NCI-H1694 treated with DMSO at 0.1 percent for 48 hours (cell line): ENCODE results near the gene NUMA1.

Source experiments
- DNase-seq: peaks from one replicate; lab custom pipeline; 2025; lab: John Stamatoyannopoulos, UW

Gene NUMA1

GRCh38 chr11:72080326-72081183, at the start of gene NUMA1, which contains the start of gene LRRC51:
NUMA1 (minus strand) TSS chr11:72080542; CDS start chr11:72035943, 44,599 bp downstream.
LRRC51 (plus strand) TSS chr11:72080850; CDS start chr11:72089084, 8,234 bp downstream.
- DNase-seq = peak; percentile 99

- DNase-seq = no peak
These were observed 49.0 kb upstream of the NUMA1 start for GRCh38 chr11:72129381-72129780.

GRCh38 chr11:72127923-72128322, 47.6 kb upstream of the NUMA1 start:
- DNase-seq = no peak

GRCh38 chr11:72125956-72126355, 45.6 kb upstream of the NUMA1 start:
- DNase-seq = no peak

GRCh38 chr11:72124046-72124445, 43.7 kb upstream of the NUMA1 start:
- DNase-seq = no peak

- DNase-seq = no peak
These were observed 42.8 kb upstream of the NUMA1 start for GRCh38 chr11:72123117-72123653.

- DNase-seq = no peak
These were observed 42.3 kb upstream of the NUMA1 start for GRCh38 chr11:72122607-72123006.

- DNase-seq = no peak
These were observed 40.6 kb upstream of the NUMA1 start for GRCh38 chr11:72120930-72121329.

- DNase-seq = no peak
These were observed 38.9 kb upstream of the NUMA1 start for GRCh38 chr11:72119198-72119597.

GRCh38 chr11:72116019-72116755, 35.8 kb upstream of the NUMA1 start:
- no peak for DNase-seq

- no peak for DNase-seq
These were observed 34.2 kb upstream of the NUMA1 start for GRCh38 chr11:72114570-72114969.

- no peak for DNase-seq
These were observed 32.9 kb upstream of the NUMA1 start for GRCh38 chr11:72112978-72113808.

GRCh38 chr11:72112143-72112977, 32.0 kb upstream of the NUMA1 start, which contains the start of gene ANAPC15:
ANAPC15 (minus strand) TSS chr11:72112695; CDS start chr11:72111276, 1,419 bp downstream.
- peak; percentile 98 for DNase-seq

- DNase-seq = no peak
These were observed 31.2 kb upstream of the NUMA1 start for GRCh38 chr11:72111300-72112142.

- DNase-seq = no peak
These were observed 25.5 kb upstream of the NUMA1 start, which contains the start of gene TOMT for GRCh38 chr11:72105888-72106287. TOMT (plus strand) TSS chr11:72105924; CDS start chr11:72105952, 28 bp downstream.

GRCh38 chr11:72103754-72104167, 23.4 kb upstream of the NUMA1 start:
- no peak for DNase-seq

- peak; percentile 93 for DNase-seq
These were observed 22.8 kb upstream of the NUMA1 start, which contains the start of gene LAMTOR1 for GRCh38 chr11:72102946-72103753. LAMTOR1 (minus strand) TSS chr11:72103297; CDS start chr11:72103224, 73 bp downstream.

GRCh38 chr11:72102631-72102945, 22.2 kb upstream of the NUMA1 start:
- DNase-seq = no peak

- no peak for DNase-seq
These were observed 21.8 kb upstream of the NUMA1 start for GRCh38 chr11:72102162-72102561.
